Measurements from ENCODE around the gene EHBP1.

The EHBP1 gene

DNA sequence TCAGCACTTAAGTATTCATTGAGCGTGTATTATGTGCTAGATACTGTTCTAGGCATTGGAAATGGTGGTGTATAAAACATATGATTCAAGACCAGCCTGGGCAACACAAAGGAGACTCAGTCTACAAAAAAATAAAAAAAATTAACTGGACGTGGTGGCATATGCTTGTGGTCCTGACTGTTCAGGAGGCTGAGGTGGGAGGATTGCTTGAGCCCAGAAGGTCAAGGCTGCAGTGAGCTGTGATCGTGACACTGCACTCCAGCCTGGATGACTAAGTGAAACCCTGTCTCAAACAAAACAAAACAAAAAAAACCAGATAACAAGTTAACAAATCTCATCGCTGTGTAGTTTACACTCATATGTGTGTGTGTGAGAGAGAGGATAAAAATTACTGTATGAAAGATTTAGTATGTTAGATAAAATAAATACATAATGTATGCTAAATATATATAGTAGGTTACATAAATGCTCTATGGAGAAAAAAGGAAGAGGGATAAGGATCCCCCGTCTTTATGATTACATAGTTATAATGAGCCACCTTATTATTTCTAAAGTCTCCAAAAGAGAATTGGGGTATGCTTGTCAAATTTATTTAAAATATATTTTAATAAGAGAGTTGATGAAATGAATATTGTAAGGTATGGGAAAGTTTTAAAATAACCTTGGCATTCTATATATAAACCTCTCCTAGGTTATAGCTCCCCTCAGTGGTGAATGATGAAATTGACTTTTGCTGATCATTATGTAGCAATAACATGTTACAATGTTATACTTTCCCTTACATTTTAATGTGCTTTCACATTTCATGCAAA is 69.2 kb downstream of the EHBP1 start:
- no peak for TF ChIP-seq POLR2A (IDR thresholded peaks at IDR 0.05; ENCODE audit: extremely low read depth, insufficient read length)
- TF ChIP-seq MYC (IDR thresholded peaks at IDR 0.05; ENCODE audit: low read depth, low read length): no peak
- TF ChIP-seq, protein P1, sequence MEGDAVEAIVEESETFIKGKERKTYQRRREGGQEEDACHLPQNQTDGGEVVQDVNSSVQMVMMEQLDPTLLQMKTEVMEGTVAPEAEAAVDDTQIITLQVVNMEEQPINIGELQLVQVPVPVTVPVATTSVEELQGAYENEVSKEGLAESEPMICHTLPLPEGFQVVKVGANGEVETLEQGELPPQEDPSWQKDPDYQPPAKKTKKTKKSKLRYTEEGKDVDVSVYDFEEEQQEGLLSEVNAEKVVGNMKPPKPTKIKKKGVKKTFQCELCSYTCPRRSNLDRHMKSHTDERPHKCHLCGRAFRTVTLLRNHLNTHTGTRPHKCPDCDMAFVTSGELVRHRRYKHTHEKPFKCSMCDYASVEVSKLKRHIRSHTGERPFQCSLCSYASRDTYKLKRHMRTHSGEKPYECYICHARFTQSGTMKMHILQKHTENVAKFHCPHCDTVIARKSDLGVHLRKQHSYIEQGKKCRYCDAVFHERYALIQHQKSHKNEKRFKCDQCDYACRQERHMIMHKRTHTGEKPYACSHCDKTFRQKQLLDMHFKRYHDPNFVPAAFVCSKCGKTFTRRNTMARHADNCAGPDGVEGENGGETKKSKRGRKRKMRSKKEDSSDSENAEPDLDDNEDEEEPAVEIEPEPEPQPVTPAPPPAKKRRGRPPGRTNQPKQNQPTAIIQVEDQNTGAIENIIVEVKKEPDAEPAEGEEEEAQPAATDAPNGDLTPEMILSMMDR (IDR thresholded peaks at IDR 0.05; ENCODE audit: low read depth, low read length): peak; percentile 51
- DNase-seq (ENCODE audit: low read depth): peak; percentile 57
- H3K4me3 ChIP-seq (ENCODE audit: low read depth, low read length): no peak overlapping the region

DNA sequence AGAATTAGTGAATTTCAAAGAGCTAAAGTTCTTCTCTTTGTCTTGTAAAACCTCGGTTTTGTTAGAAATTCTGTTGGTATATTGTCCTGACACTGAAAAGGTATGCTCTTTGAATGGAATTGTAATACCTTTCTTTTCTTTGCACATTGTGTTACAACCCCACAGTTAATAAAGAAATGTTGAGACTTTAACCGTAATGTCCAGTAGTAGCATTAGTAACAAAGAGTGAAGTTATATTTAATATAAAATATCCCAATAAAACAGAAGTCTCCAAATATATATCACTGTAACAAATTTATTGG is 69.8 kb downstream of the EHBP1 start:
- no peak for DNase-seq (ENCODE audit: low read depth)
- H3K4me3 ChIP-seq (ENCODE audit: low read depth, low read length): no peak overlapping the region
- TF ChIP-seq MYC (IDR thresholded peaks at IDR 0.05; ENCODE audit: low read depth, low read length) (no peak), POLR2A (IDR thresholded peaks at IDR 0.05; ENCODE audit: extremely low read depth, insufficient read length) (no peak)
- TF ChIP-seq, protein P2, sequence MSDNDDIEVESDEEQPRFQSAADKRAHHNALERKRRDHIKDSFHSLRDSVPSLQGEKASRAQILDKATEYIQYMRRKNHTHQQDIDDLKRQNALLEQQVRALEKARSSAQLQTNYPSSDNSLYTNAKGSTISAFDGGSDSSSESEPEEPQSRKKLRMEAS (IDR thresholded peaks at IDR 0.05; ENCODE audit: low read depth, low read length): no peak
- TF ChIP-seq, protein P1 (IDR thresholded peaks at IDR 0.05; ENCODE audit: low read depth, low read length): no peak

DNA sequence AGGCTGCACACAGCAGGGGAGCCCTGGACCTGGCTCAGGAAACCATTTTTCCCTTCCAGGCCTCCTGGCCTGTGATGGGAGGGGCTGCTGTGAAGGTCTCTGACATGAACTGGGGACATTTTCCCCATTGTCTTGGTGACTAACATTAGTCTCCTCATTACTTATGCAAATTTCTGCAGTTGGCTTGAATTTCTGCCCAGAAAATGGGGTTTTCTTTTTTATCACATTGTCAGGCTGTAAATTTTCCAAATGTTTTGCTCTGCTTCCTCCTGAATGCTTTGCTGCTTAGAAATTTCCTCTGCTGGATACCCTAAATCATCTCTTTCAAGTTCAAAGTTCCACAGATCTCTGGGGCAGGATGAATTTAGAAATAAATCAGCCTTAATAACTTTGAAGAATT is 78.2 kb downstream of the EHBP1 start:
- TF ChIP-seq, protein P1 (IDR thresholded peaks at IDR 0.05; ENCODE audit: low read depth, low read length): no peak
- TF ChIP-seq MYC (IDR thresholded peaks at IDR 0.05; ENCODE audit: low read depth, low read length) (no peak), POLR2A (IDR thresholded peaks at IDR 0.05; ENCODE audit: extremely low read depth, insufficient read length) (no peak)
- TF ChIP-seq, protein P2 (IDR thresholded peaks at IDR 0.05; ENCODE audit: low read depth, low read length): no peak
- no peak for DNase-seq (ENCODE audit: low read depth)
- H3K4me3 ChIP-seq (ENCODE audit: low read depth, low read length): no peak overlapping the region

DNA sequence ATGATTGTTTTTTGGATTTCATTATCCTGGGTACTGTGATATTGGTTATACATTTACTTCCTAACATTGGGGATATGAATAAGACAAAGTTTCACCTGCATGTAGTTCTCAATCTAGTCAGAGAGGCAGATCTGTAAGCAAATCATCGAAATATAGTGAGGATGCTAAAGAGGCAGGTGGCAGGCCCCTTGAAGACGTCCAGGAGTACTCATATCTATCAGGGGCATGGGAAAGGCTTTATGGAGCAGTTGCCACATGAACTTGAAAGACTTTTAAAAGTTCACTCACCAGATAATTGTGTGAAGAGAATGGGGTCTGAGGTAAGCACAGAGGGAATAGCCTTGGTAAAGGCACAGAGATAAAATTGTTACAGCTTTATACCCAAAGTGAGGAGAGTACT is 78.8 kb downstream of the EHBP1 start:
- no peak overlapping the region for H3K4me3 ChIP-seq (ENCODE audit: low read depth, low read length)
- no peak for DNase-seq (ENCODE audit: low read depth)
- TF ChIP-seq, protein P2 (IDR thresholded peaks at IDR 0.05; ENCODE audit: low read depth, low read length): no peak
- no peak for TF ChIP-seq POLR2A (IDR thresholded peaks at IDR 0.05; ENCODE audit: extremely low read depth, insufficient read length)
- no peak for TF ChIP-seq MYC (IDR thresholded peaks at IDR 0.05; ENCODE audit: low read depth, low read length)
- TF ChIP-seq, protein P1 (IDR thresholded peaks at IDR 0.05; ENCODE audit: low read depth, low read length): no peak

DNA sequence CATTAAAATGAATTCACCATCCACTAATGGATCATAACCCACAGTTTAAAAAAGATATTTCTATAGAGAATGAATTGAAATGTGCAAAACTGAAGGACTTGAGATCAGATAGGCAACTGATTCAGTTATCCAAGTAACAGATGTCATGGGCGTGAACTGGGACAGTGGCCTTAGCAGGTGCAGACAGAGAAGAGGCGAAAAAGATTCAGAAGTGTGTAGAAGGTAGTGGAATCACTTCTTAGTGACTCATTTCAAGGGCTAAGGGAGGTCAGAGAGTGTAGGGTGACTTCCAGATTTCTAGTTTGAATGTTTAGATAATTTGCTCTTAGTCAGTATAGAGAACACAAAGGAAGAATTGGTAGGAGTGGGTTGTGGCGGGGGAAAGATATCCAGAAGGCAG is 79.7 kb downstream of the EHBP1 start:
- DNase-seq (ENCODE audit: low read depth): no peak
- TF ChIP-seq, protein P1 (IDR thresholded peaks at IDR 0.05; ENCODE audit: low read depth, low read length): no peak
- TF ChIP-seq POLR2A (IDR thresholded peaks at IDR 0.05; ENCODE audit: extremely low read depth, insufficient read length) (no peak), MYC (IDR thresholded peaks at IDR 0.05; ENCODE audit: low read depth, low read length) (no peak)
- TF ChIP-seq, protein P2 (IDR thresholded peaks at IDR 0.05; ENCODE audit: low read depth, low read length): no peak
- H3K4me3 ChIP-seq (ENCODE audit: low read depth, low read length): no peak overlapping the region
